ENCODE results near the gene TENM4.

- TF ChIP-seq CTCF (tag by site-specific recombination; IDR thresholded peaks at IDR 0.05), result no peak
- no peak for TF ChIP-seq ZNF311 (tag by site-specific recombination; IDR thresholded peaks at IDR 0.05; ENCODE audit: borderline replicate concordance)
- TF ChIP-seq ZNF658 (tag by site-specific recombination; IDR thresholded peaks at IDR 0.05), result no peak
- no peak for TF ChIP-seq ZFP41 (tag by site-specific recombination; IDR thresholded peaks at IDR 0.05; ENCODE audit: borderline replicate concordance)
- TF ChIP-seq ZBTB26 (tag by site-specific recombination; optimal IDR thresholded peaks at IDR 0.05), result no peak
- TF ChIP-seq ZNF449 (tag by site-specific recombination; IDR thresholded peaks at IDR 0.05), result no peak
- TF ChIP-seq ZBTB7A (tag by site-specific recombination; IDR thresholded peaks at IDR 0.05; ENCODE audit: low read depth), result no peak
- TF ChIP-seq ZNF114 (tag by site-specific recombination; IDR thresholded peaks at IDR 0.05), result no peak
- no peak for TF ChIP-seq GLI4 (tag by site-specific recombination; IDR thresholded peaks at IDR 0.05)
- no peak for TF ChIP-seq ZNF202 (tag by site-specific recombination; IDR thresholded peaks at IDR 0.05; ENCODE audit: borderline replicate concordance)
- TF ChIP-seq ZNF2 (tag by site-specific recombination; IDR thresholded peaks at IDR 0.05), result no peak
- TF ChIP-seq ZNF555 (tag by site-specific recombination; conservative IDR thresholded peaks at IDR 0.05), result no peak
- TF ChIP-seq ZBTB10 (tag by site-specific recombination; IDR thresholded peaks at IDR 0.05), result no peak
- TF ChIP-seq MYNN (tag by site-specific recombination; IDR thresholded peaks at IDR 0.05; ENCODE audit: borderline replicate concordance), result no peak
Observed at GRCh38 chr11:78603792-78604191, 837.0 kb downstream of the TENM4 start.
